AG10803 (cell line): ENCODE data around the gene CHRNA4.
A peak's percentile ranks its signal among the peaks of the same experiment; 100 is the strongest.

Experiments used
- DNase-seq: peaks from one replicate; pipeline ENCODE4 v3.0.0; 2010; ENCODE audit warnings: low read depth
- H3K4me3 ChIP-seq: 2 replicates; pipeline ENCODE4 v1.5.1; 2011; ENCODE audit warnings: mild to moderate bottlenecking, low read length, control low read depth
- CTCF ChIP-seq: conservative IDR thresholded peaks from 2 replicates; pipeline ENCODE4 v1.5.1; 2011; ENCODE audit warnings: mild to moderate bottlenecking, low read length, control low read depth, inconsistent platforms

CHRNA4 gene

GRCh38 chr20:63327231-63327745, 33.9 kb downstream of the CHRNA4 start:
- DNase-seq, result no peak
- TF ChIP-seq CTCF, result no peak
- H3K4me3 ChIP-seq, result no peak overlapping the region

GRCh38 chr20:63326314-63327230, 34.6 kb downstream of the CHRNA4 start:
- H3K4me3 ChIP-seq, result no peak overlapping the region
- TF ChIP-seq CTCF, result no peak
- DNase-seq, result no peak

GRCh38 chr20:63325554-63326313, 35.4 kb downstream of the CHRNA4 start:
- H3K4me3 ChIP-seq, result no peak overlapping the region
- TF ChIP-seq CTCF, result no peak
- DNase-seq, result no peak

- no peak for TF ChIP-seq CTCF
- DNase-seq, result no peak
- H3K4me3 ChIP-seq, result no peak overlapping the region
Observed at GRCh38 chr20:63325021-63325471, 36.1 kb downstream of the CHRNA4 start.

GRCh38 chr20:63323357-63323981, 37.7 kb downstream of the CHRNA4 start:
- no peak overlapping the region for H3K4me3 ChIP-seq
- TF ChIP-seq CTCF, result peak; percentile 27
- DNase-seq, result no peak

GRCh38 chr20:63322933-63323273, 38.2 kb downstream of the CHRNA4 start:
- H3K4me3 ChIP-seq, result no peak overlapping the region
- no peak for TF ChIP-seq CTCF

More at GRCh38 chr20:63322933-63323273, 38.2 kb downstream of the CHRNA4 start:
- DNase-seq, result no peak
